ENCODE measurements around the gene SYNGAP1.

- TF ChIP-seq CTCF (conservative IDR thresholded peaks at IDR 0.05; ENCODE audit: low read depth, low read length) = no peak
- TF ChIP-seq EZH2 (IDR thresholded peaks at IDR 0.05; ENCODE audit: low read length, unreplicated experiment) = no peak
- no peak for TF ChIP-seq EZH2phosphoT487 (IDR thresholded peaks at IDR 0.05; ENCODE audit: borderline replicate concordance, low read length)
These were observed 15.0 kb upstream of the SYNGAP1 start for GRCh38 chr6:33404884-33405283.
